ENCODE data around the gene MAGI1. TPM values are rescaled to one million over a fixed set of nuclear protein-coding genes. Genes with fewer than 3 reads are reported as not detected.

Gene MAGI1
- total RNA-seq, 2 experiments from 2014 or later = 0.04 TPM; not detected in 1

GRCh38 chr3:65796676-65797075 lies 242.0 kb downstream of the MAGI1 start:
- no peak for DNase-seq
- no peaks in the 10 kb centered on the region for H3K4me1 Mint-ChIP-seq
- no peaks in the 10 kb centered on the region for H3K9me3 Mint-ChIP-seq
- ChIA-PET POLR2A (no interaction called here), CTCF (no interaction called here)
- no peaks in the 10 kb centered on the region for H3K36me3 Mint-ChIP-seq (ENCODE audit: low read depth)
- H3K27ac Mint-ChIP-seq = no peak overlapping the region
- no peaks in the 10 kb centered on the region for H3K27me3 Mint-ChIP-seq
- no peak overlapping the region for H3K4me3 Mint-ChIP-seq

GRCh38 chr3:65795166-65795565 lies 243.6 kb downstream of the MAGI1 start:
- DNase-seq = no peak
- H3K4me3 Mint-ChIP-seq = no peak overlapping the region
- ChIA-PET CTCF (no interaction called here), POLR2A (no interaction called here)
- no peaks in the 10 kb centered on the region for H3K4me1 Mint-ChIP-seq
- no peaks in the 10 kb centered on the region for H3K27me3 Mint-ChIP-seq
- H3K36me3 Mint-ChIP-seq (ENCODE audit: low read depth) = no peaks in the 10 kb centered on the region
- H3K9me3 Mint-ChIP-seq = no peaks in the 10 kb centered on the region
- H3K27ac Mint-ChIP-seq = no peak overlapping the region

GRCh38 chr3:65793495-65794200 lies 245.1 kb downstream of the MAGI1 start:
- Mint-ChIP-seq H3K36me3 (ENCODE audit: low read depth) (no peaks in the 10 kb centered on the region), H3K27me3 (no peaks in the 10 kb centered on the region), H3K4me3 (no peak overlapping the region), H3K4me1 (no peaks in the 10 kb centered on the region), H3K9me3 (no peaks in the 10 kb centered on the region), H3K27ac (no peak overlapping the region)
- ChIA-PET CTCF (no interaction called here), POLR2A (no interaction called here)
- no peak for DNase-seq

DNA sequence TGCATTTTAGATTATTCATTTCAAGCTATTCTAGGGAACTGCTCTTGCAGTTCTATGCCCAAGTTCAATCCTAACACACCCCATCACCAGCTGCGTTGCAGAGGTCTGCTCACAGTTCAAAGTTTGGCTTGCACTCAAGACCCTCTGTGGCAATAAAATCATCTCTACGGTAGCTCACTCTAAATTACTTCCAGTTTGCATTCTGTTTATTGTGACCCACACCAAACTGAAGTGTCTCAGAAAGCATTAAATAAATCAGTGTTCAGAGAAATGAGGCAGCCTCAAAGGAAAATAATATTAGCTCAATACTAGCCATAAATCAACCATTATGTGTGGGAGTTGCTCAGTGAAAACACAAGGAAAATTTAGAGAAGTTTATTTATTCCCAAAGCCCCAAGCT lies 250.3 kb downstream of the MAGI1 start:
- Mint-ChIP-seq H3K27me3 (no peaks in the 10 kb centered on the region), H3K4me3 (no peak overlapping the region), H3K9me3 (no peaks in the 10 kb centered on the region), H3K36me3 (ENCODE audit: low read depth) (no peaks in the 10 kb centered on the region), H3K27ac (no peak overlapping the region), H3K4me1 (no peaks in the 10 kb centered on the region)
- CTCF ChIA-PET = no interaction called here
- POLR2A ChIA-PET = no interaction called here
- DNase-seq = no peak

GRCh38 chr3:65787827-65788226 lies 250.9 kb downstream of the MAGI1 start:
- no peak for DNase-seq
- ChIA-PET POLR2A (no interaction called here), CTCF (interaction anchor here (0.5 kb wide), 1 partner anchor 1326 kb away, joined by 5 read pairs; no protein-coding TSS in a partner anchor)
- Mint-ChIP-seq H3K27me3 (no peaks in the 10 kb centered on the region), H3K9me3 (no peaks in the 10 kb centered on the region), H3K27ac (no peak overlapping the region), H3K4me3 (no peak overlapping the region), H3K36me3 (ENCODE audit: low read depth) (no peaks in the 10 kb centered on the region), H3K4me1 (no peaks in the 10 kb centered on the region)

DNA sequence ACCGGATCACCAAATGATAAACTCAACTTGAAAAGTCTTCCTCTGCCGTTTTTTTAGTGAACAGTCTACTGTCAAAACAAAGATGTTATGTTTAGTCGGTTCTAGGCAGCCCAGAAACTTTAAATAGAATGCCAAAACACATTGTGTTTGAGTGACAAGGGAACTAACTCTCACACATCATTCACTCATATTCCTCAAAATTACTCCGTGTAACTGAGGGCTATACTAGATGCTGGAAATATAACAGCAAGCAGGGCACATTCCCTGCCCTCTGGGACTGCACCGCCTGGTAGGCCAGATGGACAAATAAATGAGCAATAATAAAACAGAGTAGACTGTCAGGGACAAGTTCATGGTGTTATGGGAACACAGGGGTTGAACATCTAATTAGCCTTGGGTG lies 251.4 kb downstream of the MAGI1 start:
- Mint-ChIP-seq H3K4me1 (no peaks in the 10 kb centered on the region), H3K27me3 (no peaks in the 10 kb centered on the region), H3K9me3 (no peaks in the 10 kb centered on the region), H3K36me3 (ENCODE audit: low read depth) (no peaks in the 10 kb centered on the region), H3K4me3 (no peak overlapping the region), H3K27ac (no peak overlapping the region)
- DNase-seq = no peak
- CTCF ChIA-PET = no interaction called here
- POLR2A ChIA-PET = no interaction called here

- Mint-ChIP-seq H3K27ac (no peak overlapping the region), H3K36me3 (ENCODE audit: low read depth) (no peaks in the 10 kb centered on the region), H3K9me3 (no peaks in the 10 kb centered on the region), H3K4me1 (no peaks in the 10 kb centered on the region), H3K4me3 (no peak overlapping the region), H3K27me3 (no peaks in the 10 kb centered on the region)
- POLR2A ChIA-PET = no interaction called here
- no peak for DNase-seq
- CTCF ChIA-PET = no interaction called here
These were observed 251.8 kb downstream of the MAGI1 start for GRCh38 chr3:65786890-65787289.

DNA sequence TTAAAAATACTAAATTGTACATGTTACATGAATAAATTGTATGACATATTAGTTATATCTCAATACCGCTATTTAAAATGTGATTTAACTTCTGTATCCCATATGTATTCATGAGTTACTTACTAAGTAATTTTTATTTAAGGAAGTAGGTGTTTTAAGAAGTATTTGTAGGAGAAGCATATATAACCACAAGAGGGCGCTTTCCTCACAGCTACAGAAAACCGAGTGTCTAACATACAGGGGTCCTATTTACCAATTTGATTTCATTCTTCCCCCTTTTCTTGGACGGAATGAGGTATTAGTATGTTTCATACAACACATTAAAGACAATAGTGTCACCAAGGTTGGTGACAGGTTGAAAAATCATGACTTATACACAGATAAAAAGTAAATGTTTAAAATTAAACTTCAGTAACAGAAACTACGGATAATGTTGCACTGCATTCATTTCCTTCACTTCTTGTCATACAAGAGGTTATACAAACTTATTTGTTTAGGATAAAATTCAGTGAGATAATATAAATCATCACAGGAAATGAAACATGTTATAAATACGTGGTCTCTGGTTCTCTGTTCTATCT lies 253.6 kb downstream of the MAGI1 start:
- H3K36me3 Mint-ChIP-seq (ENCODE audit: low read depth) = no peaks in the 10 kb centered on the region
- H3K4me1 Mint-ChIP-seq = no peaks in the 10 kb centered on the region
- H3K27ac Mint-ChIP-seq = no peak overlapping the region
- no peaks in the 10 kb centered on the region for H3K27me3 Mint-ChIP-seq
- no peaks in the 10 kb centered on the region for H3K9me3 Mint-ChIP-seq
- CTCF ChIA-PET = no interaction called here
- no peak overlapping the region for H3K4me3 Mint-ChIP-seq
- POLR2A ChIA-PET = no interaction called here
- no peak for DNase-seq

DNA sequence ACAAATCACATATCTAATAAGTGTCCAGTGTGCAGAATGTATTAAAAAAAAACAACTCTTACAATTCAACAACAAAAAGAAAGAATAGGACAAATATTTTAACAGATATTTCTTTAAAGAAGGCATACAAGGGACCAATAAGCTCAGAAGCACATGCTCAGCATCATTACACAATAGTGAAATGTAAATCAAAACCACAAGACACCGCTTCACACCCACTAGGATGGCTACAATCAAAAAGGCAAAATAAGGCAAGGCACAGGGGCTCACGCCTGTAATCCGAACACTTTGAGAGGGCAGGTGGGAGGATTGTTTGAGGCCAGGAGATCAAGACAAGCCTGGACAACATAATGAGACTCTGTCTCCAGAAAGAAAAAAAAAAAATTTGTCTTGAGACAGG lies 255.6 kb downstream of the MAGI1 start:
- Mint-ChIP-seq H3K4me3 (no peak overlapping the region), H3K27me3 (no peaks in the 10 kb centered on the region), H3K9me3 (no peaks in the 10 kb centered on the region), H3K4me1 (no peaks in the 10 kb centered on the region), H3K36me3 (ENCODE audit: low read depth) (no peaks in the 10 kb centered on the region), H3K27ac (no peak overlapping the region)
- no peak for DNase-seq
- ChIA-PET CTCF (interaction anchor here (0.6 to 1.6 kb wide), 3 partner anchors 9 to 418 kb away, joined by 3 read pairs; no protein-coding TSS in a partner anchor), POLR2A (no interaction called here)

GRCh38 chr3:65781594-65781993 lies 257.1 kb downstream of the MAGI1 start:
- ChIA-PET CTCF (no interaction called here), POLR2A (no interaction called here)
- DNase-seq = no peak
- no peaks in the 10 kb centered on the region for H3K4me1 Mint-ChIP-seq
- H3K9me3 Mint-ChIP-seq = no peaks in the 10 kb centered on the region
- no peaks in the 10 kb centered on the region for H3K27me3 Mint-ChIP-seq
- H3K4me3 Mint-ChIP-seq = no peak overlapping the region
- H3K27ac Mint-ChIP-seq = no peak overlapping the region
- H3K36me3 Mint-ChIP-seq (ENCODE audit: low read depth) = no peaks in the 10 kb centered on the region

DNA sequence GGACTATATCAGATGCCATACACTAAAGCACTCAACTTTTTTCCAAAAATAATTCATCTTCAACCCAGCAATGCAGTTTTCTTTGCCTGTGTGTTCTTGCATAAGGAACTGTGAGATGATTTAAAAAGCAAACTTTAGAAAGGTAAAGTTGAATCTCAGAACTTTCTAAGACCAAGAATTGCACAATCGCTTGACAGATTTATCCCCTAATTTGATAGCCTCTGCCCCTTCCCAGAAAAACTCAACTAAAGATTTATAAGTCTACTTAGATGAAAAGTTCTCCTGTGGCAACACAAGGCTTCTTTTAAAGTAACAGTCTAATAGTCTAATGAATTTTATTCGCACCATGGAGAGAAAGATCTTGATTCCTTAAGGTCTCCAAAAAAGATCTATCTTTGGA lies 259.3 kb downstream of the MAGI1 start:
- POLR2A ChIA-PET = no interaction called here
- CTCF ChIA-PET = no interaction called here
- Mint-ChIP-seq H3K27ac (no peak overlapping the region), H3K4me3 (no peak overlapping the region), H3K4me1 (no peaks in the 10 kb centered on the region), H3K9me3 (no peaks in the 10 kb centered on the region), H3K36me3 (ENCODE audit: low read depth) (no peaks in the 10 kb centered on the region), H3K27me3 (no peaks in the 10 kb centered on the region)
- DNase-seq = no peak

DNA sequence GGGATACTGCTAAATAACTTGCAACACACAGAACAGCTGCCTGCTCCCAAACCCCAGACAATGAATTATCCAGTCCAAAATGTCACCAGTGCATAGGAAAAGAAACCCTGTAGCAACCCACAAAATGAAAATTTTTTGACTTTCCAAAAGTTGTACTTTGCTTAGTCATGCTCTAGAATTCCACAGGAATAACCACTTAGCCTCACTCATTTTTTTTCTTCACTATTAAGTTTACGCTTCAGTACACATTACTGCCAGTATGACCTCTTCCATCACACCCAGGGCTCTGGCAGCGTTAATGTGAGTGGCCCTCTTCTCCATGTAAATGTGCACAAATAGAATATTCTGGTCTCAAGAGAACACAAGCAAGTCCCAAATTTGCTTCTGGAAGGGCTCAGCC lies 259.8 kb downstream of the MAGI1 start:
- H3K27me3 Mint-ChIP-seq = no peaks in the 10 kb centered on the region
- POLR2A ChIA-PET = no interaction called here
- no peak overlapping the region for H3K27ac Mint-ChIP-seq

GRCh38 chr3:65777050-65777449 lies 261.7 kb downstream of the MAGI1 start:
- Mint-ChIP-seq H3K27me3 (no peaks in the 10 kb centered on the region), H3K36me3 (ENCODE audit: low read depth) (no peaks in the 10 kb centered on the region), H3K27ac (no peak overlapping the region), H3K9me3 (no peaks in the 10 kb centered on the region), H3K4me1 (no peaks in the 10 kb centered on the region), H3K4me3 (no peak overlapping the region)
- POLR2A ChIA-PET = no interaction called here
- DNase-seq = no peak
- CTCF ChIA-PET = no interaction called here

More for the DNA sequence above, 259.8 kb downstream of the MAGI1 start:
- H3K4me1 Mint-ChIP-seq = no peaks in the 10 kb centered on the region
- H3K9me3 Mint-ChIP-seq = no peaks in the 10 kb centered on the region
- DNase-seq = no peak
- no peaks in the 10 kb centered on the region for H3K36me3 Mint-ChIP-seq (ENCODE audit: low read depth)
- H3K4me3 Mint-ChIP-seq = no peak overlapping the region
- CTCF ChIA-PET = no interaction called here

DNA sequence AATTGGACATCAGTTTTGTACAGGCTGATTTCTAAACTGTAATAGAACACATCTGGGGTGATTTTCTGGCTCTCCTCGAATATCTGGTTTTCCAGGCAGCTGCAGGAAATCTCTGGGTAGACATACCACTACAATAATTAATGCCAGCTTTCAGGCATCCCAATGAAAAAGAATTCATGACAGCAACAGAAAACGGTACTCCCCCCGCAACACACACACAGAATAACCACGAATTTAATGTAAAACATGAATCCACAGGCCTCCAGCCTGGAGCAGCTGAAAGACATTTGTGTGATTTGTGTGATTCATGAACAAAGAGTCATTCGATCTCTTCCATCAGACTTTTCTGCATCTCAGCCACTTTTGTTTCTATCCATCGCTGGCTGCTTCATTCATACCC lies 262.2 kb downstream of the MAGI1 start:
- DNase-seq = no peak
- no peak overlapping the region for H3K27ac Mint-ChIP-seq
- no peaks in the 10 kb centered on the region for H3K27me3 Mint-ChIP-seq
- POLR2A ChIA-PET = no interaction called here
- H3K9me3 Mint-ChIP-seq = no peaks in the 10 kb centered on the region
- H3K36me3 Mint-ChIP-seq (ENCODE audit: low read depth) = no peaks in the 10 kb centered on the region
- H3K4me3 Mint-ChIP-seq = no peak overlapping the region
- no peaks in the 10 kb centered on the region for H3K4me1 Mint-ChIP-seq
- CTCF ChIA-PET = interaction anchor here (0.6 kb wide), 1 partner anchor 415 kb away, joined by 4 read pairs; no protein-coding TSS in a partner anchor

Data from activated CD4-positive, alpha-beta T cell treated with anti-CD3 and anti-CD28 coated beads, Interleukin-2, amount 10 ng/mL, durations not matched to agents 7 days and 5 days (primary cell).